ENCODE results near the gene SP5. TPM values are rescaled to one million over a fixed set of nuclear protein-coding genes. Genes with fewer than 3 reads are reported as not detected.
"Not testable (repeated sequence)": the region's sequence is repeated elsewhere in the genome, so short reads cannot be mapped to it uniquely, and the experiment has no call there.

SP5 gene
- total and polyA plus RNA-seq, 2 donors (not counting 3 experiments of a cell fraction or from before 2014, with no cell fraction given) = not detected

DNA sequence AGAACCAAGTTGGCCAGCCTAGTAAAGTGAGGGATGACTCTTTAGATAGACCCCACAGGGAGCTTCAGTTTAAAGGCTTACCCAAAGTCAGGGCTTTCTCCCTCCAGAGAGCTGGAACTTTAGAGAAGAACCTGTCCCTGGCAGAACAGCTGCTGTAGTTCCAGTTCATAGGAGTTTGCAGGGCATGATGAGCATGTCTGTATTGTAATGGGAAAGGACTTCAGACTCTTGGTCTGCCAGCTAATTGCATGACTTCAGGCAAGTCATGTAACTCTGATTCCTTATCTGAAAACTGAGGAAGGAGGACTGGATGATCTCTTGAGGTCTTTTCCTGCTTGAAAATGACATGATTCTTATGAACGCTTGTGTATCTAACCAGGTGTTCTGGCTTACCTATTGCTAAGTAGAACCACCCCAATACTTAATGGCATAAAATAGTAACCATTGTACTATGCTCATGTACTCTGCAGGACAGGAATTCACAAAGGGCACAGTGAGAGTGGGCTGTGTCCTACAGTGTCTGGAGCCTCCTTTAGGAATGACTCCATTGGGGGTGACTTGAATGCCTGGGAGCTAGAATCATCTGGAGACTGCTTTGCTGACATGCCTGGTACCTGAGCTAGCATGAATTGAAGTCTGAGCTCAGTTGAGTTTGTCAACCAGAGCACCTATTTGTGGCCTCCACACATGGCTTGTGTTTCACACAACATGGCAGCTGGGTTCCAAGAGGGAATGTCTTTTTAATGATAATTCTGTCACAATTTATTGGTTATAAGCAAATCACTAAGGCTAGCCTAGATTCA, 18.9 kb downstream of the SP5 start:
- H2AFZ ChIP-seq (ENCODE audit: low read depth, low read length) = no peak overlapping the region
- H3K27me3 ChIP-seq (ENCODE audit: control insufficient read depth in 2 of 2, insufficient read depth in 2 of 2, low read length in 2 of 2) = peaks cover 0 to 2% of the 10 kb centered on the region in 2 experiments
- CTCF ChIA-PET = interaction anchor here (0.9 kb wide), 1 partner anchor 10 kb away, joined by 3 read pairs; no protein-coding TSS in a partner anchor
- no peak overlapping the region for H3K4me3 ChIP-seq (replicated peaks in 1 of 3; ENCODE audit: insufficient read depth in 1 of 3, low read depth in 1 of 3, low read length in 3 of 3)
- no peaks in the 10 kb centered on the region for H3K9me1 ChIP-seq (replicated peaks; ENCODE audit: control insufficient read depth, extremely low read depth, insufficient read depth, low read length)
- no peaks in the 10 kb centered on the region for H3K4me1 ChIP-seq (ENCODE audit: control insufficient read depth, extremely low read depth, insufficient read depth, low read length)
- BruUV-seq (replicated peaks) = no TSS peak
- H3K4me2 ChIP-seq (ENCODE audit: insufficient read depth, low read length) = no peak overlapping the region
- no peak for FAIRE-seq
- TF ChIP-seq FOS (IDR thresholded peaks at IDR 0.05; ENCODE audit: borderline replicate concordance, insufficient read depth, low read length) = no peak
- TF ChIP-seq POLR2AphosphoS5 (IDR thresholded peaks at IDR 0.05; ENCODE audit: insufficient read depth, low read depth, low read length) = no peak
- TF ChIP-seq GATA2 (IDR thresholded peaks at IDR 0.05; ENCODE audit: insufficient read depth, insufficient read length, low read depth, low read length) = no peak
- no peak for TF ChIP-seq POLR2A (IDR thresholded peaks at IDR 0.05; ENCODE audit: low read depth, low read length)
- no peak for TF ChIP-seq CTCF (IDR thresholded peaks at IDR 0.05; ENCODE audit: extremely low read depth in 1 of 2, insufficient read depth in 1 of 2, low read depth in 1 of 2, low read length in 2 of 2)
- no peak for TF ChIP-seq MYC (IDR thresholded peaks at IDR 0.05; ENCODE audit: low read depth, low read length)
- TF ChIP-seq, protein P1, sequence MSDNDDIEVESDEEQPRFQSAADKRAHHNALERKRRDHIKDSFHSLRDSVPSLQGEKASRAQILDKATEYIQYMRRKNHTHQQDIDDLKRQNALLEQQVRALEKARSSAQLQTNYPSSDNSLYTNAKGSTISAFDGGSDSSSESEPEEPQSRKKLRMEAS (IDR thresholded peaks at IDR 0.05; ENCODE audit: insufficient read depth, insufficient read length) = no peak
- no peak for TF ChIP-seq EZH2 (IDR thresholded peaks at IDR 0.05; ENCODE audit: borderline replicate concordance, low read depth, low read length, severe bottlenecking)
- no peak for TF ChIP-seq JUN (IDR thresholded peaks at IDR 0.05; ENCODE audit: borderline replicate concordance, insufficient read depth, insufficient read length, low read depth)
- no peak for DNase-seq (ENCODE audit: low read depth, low spot score)
- H3K9me3 ChIP-seq (replicated peaks; ENCODE audit: control insufficient read depth, insufficient read depth, low read length) = no peaks in the 10 kb centered on the region
- no peak overlapping the region for H3K9ac ChIP-seq (replicated peaks; ENCODE audit: extremely low read depth, insufficient read depth, low read length)
- H3K27ac ChIP-seq (ENCODE audit: insufficient read depth, low read depth, low read length) = no peak overlapping the region
- H4K20me1 ChIP-seq (replicated peaks; ENCODE audit: control insufficient read depth, extremely low read depth, insufficient read depth, low read length) = no peaks in the 10 kb centered on the region
- H3K79me2 ChIP-seq (ENCODE audit: control insufficient read depth, insufficient read depth, low read length) = no peaks in the 10 kb centered on the region
- POLR2A ChIA-PET = no interaction called here
- intact Hi-C loops (cut with micrococcal nuclease) = no loop called here
- no peaks in the 10 kb centered on the region for H3K36me3 ChIP-seq (ENCODE audit: control insufficient read depth in 2 of 2, extremely low read depth in 1 of 2, insufficient read depth in 2 of 2, low read length in 2 of 2)
- dilution Hi-C loops (cut with MboI; ENCODE audit: extremely low pct_ligation_motif_present, low sequenced_read_pairs) = no loop called here

GRCh38 chr2:170734601-170735000, 19.5 kb downstream of the SP5 start:
- CTCF ChIA-PET; H3K9me3 ChIP-seq (replicated peaks; ENCODE audit: control insufficient read depth, insufficient read depth, low read length); H3K4me1 ChIP-seq (ENCODE audit: control insufficient read depth, extremely low read depth, insufficient read depth, low read length); H4K20me1 ChIP-seq (replicated peaks; ENCODE audit: control insufficient read depth, extremely low read depth, insufficient read depth, low read length); intact Hi-C loops (cut with micrococcal nuclease); FAIRE-seq; POLR2A ChIA-PET; H3K4me2 ChIP-seq (ENCODE audit: insufficient read depth, low read length); H2AFZ ChIP-seq (ENCODE audit: low read depth, low read length); H3K27me3 ChIP-seq (ENCODE audit: control insufficient read depth in 2 of 2, insufficient read depth in 2 of 2, low read length in 2 of 2); DNase-seq (ENCODE audit: low read depth, low spot score); H3K9ac ChIP-seq (replicated peaks; ENCODE audit: extremely low read depth, insufficient read depth, low read length); dilution Hi-C loops (cut with MboI; ENCODE audit: extremely low pct_ligation_motif_present, low sequenced_read_pairs); H3K9me1 ChIP-seq (replicated peaks; ENCODE audit: control insufficient read depth, extremely low read depth, insufficient read depth, low read length); H3K4me3 ChIP-seq (replicated peaks in 1 of 3; ENCODE audit: insufficient read depth in 1 of 3, low read depth in 1 of 3, low read length in 3 of 3); H3K27ac ChIP-seq (ENCODE audit: insufficient read depth, low read depth, low read length); H3K36me3 ChIP-seq (ENCODE audit: control insufficient read depth in 2 of 2, extremely low read depth in 1 of 2, insufficient read depth in 2 of 2, low read length in 2 of 2); BruUV-seq (replicated peaks); H3K79me2 ChIP-seq (ENCODE audit: control insufficient read depth, insufficient read depth, low read length): not testable (repeated sequence)

Data from endothelial cell of umbilical vein (primary cell).